Umbilical cord (tissue), 2 donors: Measurements from ENCODE around the gene SNAP29. TPM values are rescaled to one million over a fixed set of nuclear protein-coding genes. Genes with fewer than 3 reads are reported as not detected.
A peak's percentile ranks its signal among the peaks of the same experiment; 100 is the strongest.
"Not testable (repeated sequence)": the region's sequence is repeated elsewhere in the genome, so short reads cannot be mapped to it uniquely, and the experiment has no call there.

Experiments used
- DNase-seq: peaks from one replicate; pipeline ENCODE4 v3.0.0-alpha.2; 2015; ENCODE audit warnings: low spot score
- total RNA-seq: library from RNA; depleted of rRNA; stranded (reverse); fragments of >200 nt; gene quantifications from one replicate; pipeline ENCODE4 v1.2.3, GENCODE V29; 2014; ENCODE audit warnings: low replicate concordance; ENCODE audit not compliant: insufficient read depth

The SNAP29 gene
- total RNA-seq, 1 donor from 2014 or later, result 5.1 TPM

DNA sequence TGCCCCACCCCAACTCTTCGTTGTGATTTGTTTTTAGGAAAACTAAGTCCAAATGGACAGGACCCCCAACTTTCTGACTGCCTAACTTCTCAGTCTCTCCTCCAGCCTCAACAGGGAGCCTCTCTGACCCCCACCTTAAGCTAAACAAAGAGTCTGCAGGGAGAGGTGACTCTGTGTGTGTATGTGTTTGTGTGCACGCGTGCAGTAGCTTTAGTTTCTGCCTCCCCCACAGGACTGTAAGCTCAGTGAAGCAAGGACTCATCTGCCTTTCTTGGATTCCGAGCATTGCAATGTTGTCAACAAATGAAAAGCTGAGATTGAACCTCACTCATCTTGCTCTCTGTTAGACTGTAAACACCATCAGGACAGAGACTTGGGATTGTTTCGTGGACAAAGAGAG is 7.9 kb downstream of the SNAP29 start:
- no peak for DNase-seq

DNA sequence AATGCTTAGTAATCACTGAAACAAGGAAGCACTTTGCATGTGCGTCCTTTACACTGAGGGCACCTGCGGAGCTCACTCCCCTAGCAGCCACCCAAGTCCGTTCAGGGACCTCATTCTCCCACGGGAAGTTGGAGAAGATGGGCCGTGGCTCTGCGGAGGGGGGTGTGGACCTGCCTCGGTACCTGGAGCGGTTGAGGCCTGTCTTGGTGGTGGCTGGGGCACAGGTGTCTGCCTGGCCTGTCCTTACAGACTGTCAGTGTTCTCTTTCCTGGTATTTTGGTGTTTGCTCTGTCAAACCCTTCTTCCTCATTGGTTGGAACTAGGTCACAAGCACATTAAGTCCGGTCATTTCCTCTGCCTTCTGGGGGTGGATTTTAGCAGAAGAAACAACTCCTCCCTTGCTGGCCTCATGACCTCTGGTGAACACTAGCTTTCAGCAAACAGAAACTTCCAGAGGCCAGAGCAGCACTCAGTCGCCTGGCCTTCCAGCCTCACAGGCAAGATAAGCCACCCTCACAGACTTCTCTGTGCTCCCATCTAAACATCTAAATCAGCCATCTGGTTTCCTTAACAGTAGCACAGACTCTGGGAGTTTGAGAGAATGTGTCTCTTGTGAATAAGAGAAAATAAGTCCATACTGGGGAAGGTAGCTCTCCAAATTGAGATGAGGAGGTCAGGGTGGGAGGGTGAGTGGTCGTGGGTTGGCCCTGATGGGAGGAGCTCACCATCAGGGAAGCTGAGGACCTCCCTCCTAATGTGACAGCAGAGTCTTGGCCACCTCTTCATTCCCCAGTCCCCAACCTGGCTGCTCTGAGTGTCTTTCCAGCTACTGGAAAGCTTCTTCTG is 8.6 kb downstream of the SNAP29 start:
- peak; percentile 83 for DNase-seq

DNA sequence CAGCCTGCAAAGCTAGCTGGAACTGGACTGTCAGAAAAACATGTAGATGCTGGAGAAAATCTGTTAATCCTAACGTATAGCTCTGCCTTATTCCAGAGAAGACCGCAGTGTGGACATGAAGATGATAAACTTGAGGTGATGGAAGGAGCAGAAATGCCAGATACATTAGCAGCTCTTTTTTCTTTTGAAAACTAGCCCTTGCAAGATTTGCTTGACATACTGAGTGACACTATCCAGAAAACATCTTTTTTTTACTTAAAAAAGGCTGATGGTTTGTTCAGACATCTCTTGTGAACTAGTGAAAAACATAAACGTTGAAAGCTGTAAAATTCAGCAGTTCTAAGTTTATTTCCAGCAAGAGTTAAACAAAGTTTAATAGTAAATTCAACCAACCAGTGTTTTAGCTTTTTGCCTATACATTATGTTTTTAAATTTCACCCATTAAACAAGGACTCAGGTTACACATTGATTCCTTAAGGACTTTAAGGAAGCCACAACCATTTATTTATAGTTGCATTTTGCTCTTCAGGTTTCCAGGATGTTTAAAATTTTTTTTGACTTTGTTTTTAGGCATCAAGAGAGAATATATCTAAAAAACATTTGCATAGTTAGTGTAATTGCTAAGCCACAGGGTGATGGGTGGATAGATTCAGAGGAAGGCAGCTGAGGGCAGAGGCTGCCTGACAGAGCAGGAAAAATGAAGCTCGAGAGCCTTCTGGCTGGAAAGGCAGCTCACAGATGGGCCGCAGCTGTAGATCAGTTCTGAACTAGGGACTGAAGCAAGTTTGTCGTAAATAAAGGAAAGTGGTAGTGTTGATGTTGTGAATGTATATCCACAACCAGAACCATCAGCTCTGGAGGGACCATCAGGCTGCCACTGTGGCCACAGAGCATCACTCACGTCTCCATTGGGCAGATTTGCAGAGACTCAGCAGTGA is 9.5 kb downstream of the SNAP29 start:
- DNase-seq, result peak; percentile 94

DNA sequence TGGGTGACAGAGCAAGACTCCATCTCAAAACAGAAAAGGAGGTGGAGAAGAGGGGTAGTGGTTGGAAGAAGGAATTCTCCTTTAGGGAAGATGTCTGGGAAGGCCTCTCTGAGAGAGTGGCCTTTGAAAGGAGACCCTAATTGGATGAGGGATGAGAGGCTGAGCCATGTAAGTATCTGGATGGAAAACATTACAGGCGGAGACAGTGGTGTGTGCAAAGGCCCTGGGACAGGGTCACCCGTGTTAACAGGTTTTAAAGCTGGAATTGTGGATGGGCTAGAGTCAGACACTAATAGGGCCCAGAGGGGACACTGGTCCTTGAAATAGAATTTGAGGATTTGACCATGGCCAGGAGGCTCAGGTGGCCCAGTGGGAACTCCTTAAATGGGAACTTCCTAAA is 10.4 kb downstream of the SNAP29 start:
- DNase-seq, result no peak

DNA sequence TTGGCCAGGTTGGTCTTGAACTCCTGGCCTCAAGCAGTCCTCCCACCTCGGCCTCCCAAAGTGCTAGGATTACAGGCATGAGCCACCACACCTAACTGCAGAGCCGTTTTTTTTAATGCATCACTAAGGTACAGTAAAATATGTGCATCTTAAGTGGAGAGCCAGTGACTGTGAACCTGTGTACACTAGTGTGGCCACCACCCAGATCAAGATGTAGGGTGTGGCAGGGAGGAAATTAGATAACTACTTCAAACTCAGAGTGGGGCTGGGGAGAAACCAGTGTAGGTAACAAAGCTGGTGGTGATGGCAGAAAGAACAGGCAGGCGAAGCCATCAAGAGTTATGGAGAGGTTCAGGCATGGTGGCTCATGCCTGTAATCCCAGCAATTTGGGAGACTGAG is 14.4 kb downstream of the SNAP29 start:
- DNase-seq, result no peak

DNA sequence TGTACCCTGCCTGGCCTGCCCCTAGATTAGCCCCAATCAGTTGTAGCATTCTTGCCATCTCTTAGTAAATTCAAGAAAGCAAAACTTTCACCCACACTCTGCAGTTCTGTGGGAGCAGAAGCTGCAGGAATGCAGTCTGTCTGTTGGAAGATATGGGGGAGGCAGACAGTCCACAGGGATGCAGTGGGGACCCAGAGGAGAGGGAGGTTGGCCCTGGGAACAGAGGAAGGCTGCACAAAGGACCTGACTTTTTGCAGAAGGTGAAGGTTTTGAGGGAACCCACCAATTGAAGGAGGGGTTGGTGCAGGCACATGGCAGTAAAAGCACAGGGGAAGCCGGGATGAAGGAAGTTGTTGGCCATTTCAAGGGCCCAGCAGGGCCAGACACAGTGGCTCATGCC is 16.5 kb downstream of the SNAP29 start:
- no peak for DNase-seq

DNA sequence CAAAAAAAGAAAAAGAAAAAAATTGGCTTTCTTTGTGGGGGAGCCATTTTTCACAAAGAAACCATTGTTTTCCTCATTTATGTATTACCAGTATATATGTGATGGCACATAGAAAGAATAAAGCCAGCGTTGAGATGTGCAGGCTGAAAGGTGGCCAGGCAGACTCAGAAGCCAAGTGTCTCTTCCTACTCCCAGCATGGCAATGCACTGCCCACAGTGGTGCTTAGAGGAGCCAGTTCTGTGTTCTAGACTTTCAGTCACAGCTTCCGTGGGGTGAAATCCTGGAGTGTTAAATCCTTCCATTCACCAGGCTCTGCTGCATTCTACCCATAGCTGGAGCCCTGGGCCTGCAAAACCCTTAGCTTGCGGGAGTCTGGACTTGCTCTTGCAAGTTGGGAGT is 18.9 kb downstream of the SNAP29 start:
- no peak for DNase-seq

DNA sequence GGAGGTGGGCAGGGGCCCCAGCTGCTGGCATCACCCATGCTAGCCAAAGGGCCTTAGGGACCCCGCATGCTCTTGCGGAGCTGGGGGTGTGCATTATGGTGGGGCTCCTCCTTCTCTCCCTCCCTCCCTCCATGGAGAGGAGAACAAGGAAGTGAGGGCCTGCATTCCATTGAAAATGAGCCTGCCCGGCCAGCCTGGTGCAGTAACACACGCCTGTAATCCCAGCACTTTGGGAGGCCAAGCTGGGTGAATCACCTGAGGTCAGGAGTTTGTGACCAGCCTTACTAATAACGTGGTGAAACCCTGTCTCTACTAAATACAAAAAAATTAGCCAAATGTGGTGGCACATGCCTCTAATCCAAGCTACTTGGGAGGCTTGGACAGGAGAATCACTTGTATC is 22.4 kb downstream of the SNAP29 start:
- no peak for DNase-seq

DNA sequence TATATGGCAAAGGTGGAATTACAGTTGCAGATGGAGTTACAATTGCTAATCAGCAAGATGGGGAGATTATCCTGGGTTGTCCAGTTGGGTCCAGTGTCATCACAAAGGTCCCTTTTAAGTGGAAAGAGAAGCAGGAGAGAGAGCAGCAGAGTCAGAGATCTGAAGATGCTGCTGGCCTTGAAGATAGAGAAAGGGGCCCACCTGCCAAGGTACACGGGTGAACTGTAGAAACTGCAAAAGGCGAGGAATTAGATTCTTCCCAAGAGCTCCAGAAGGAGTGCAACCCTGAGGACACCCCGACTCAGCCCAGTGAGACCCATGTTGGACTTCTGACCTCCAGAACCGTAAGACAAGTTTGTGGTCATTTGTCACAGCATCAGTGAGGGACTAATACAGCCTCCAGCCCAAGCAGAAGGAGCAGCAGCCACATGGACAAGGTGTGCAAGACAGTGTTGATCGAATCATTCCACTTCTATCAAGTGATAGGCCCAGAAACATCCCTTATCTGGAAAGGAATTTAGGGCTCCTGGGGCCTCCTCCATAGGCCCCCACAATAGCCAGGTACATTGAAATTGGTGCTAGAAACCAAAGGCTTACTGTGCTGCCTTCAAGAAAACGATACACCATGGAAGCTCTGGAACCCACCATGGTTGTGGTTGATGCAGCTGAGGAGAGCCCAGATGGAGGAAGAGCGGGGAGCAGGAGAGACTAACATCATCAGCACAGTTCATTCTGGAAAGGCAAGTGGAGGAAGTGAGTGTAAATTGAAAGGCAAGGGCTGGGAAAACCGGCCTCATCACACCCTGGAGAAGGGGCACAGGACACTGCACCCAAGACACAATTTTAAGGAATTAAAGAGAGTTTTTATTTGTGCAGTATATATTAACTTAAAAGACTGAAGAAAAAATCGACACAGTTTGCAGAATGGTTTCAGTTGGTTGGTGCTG is 23.3 kb downstream of the SNAP29 start:
- no peak for DNase-seq

DNA sequence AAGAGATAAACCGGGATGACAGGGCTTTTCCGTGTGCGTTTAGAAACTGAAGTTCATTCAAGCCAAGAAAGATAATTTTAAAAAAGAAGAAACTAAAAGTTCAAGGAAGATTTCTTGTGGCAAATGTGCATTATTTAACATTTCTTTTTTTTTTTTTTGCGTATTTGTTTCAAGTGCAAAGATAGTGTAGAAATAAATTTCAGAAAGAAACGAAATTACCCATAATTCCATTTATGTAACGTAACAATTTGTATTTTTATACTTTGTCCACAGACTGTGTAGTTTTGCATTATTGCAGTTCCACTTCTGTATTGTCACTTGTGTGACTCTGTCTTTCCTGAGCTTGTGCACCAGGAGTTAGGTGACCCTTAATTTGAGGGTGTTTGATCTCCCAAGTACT is 24.0 kb downstream of the SNAP29 start:
- no peak for DNase-seq

DNA sequence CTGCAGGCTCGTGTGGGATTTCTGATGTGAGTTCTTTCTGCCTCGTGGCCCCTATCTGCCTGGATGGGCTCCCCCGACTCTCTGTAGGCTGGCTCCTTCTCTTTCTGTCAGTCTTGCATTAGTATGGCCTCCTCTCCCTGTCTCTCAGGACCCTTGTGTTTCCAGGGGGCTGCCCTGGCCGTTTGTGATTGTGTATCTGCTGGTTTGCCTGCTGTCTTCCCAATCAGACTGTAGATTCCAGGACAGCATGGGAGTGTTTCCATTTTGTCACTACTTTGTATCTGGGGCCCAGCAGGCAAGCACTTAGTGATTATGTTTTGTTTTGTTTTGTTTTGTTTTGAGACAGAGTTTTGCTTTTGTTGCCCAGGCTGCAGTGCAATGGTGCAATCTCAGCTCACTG is 25.6 kb downstream of the SNAP29 start:
- no peak for DNase-seq

DNA sequence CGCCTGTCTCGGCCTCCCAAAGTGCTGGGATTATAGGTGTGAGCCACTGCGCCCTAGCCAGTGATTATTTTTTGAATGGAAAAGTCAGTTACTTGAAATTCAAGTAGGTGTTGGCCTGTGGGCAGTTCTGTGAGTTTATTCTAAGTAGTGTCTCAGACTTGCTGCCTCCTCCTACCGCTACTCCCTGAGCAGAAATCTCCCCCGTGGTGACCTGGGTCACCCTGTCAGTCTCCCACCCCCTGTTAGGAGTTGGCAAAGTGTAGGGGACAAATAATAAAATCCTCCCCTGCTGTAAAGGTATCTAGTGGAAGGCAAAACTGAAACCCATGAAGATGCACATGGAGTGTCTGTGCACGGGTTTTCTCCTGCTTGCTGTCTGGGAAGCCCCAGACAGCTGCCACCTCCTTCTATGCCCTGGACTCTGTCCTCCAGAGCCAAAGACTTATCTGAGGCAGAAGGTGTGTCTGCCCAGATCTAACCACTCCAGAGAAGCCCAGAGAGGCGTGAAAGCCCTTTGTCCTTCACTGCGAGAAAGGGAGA is 26.3 kb downstream of the SNAP29 start:
- DNase-seq, result no peak

DNA sequence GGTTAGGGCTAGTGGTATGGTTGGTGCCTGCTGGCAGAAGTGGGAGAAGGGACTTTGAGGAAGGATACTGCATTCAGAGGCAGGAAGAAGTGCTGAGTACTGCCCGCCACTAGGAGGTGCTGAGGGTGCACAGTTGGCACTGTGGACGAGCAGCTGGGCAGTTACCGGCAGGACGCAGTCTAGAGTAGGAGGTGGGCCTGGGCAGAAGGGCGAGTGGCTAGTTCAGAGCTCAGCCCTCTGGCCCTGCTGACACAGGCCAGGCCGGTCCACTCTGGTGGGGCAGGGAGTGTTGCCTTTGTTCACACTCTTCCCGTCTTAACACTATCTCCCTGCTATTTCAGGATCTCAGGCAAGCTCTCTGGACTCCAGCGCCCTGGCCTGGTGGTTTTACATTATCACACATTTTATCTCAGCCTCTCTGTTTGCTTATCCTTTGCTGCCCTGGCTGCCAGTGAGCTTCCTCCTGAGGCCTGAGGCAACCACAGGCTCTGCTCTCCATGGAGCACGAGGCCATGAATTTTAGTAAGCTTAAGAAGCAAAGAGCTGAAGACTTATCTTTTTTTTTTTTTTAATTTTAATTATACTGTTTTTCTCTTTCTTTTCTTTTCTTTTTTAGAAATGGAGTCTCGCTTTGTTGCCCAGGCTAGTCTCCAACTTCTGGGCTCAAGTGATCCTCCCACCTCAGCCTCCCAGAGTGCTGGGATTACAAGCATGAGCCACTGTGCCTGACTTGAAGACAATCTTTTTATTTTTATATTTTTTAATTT is 26.9 kb downstream of the SNAP29 start:
- DNase-seq, result peak; percentile 77

DNA sequence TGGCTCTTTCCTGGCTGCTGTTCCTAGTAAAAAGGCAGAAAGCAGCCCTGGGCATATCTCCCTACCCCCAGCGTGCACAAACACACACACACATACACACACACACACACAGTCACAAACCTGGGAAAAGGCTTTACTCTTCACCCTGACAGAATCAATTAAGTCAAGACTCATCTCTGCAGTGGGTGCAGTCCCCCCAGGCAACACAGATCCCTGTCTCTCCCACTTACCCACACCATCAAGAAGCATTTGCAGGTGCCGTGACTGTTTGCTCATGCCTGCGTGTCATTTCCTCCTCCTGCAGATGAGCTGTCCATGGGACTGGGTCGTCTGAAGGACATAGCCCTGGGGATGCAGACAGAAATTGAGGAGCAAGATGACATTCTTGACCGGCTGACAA is 28.6 kb downstream of the SNAP29 start:
- no peak for DNase-seq

DNA sequence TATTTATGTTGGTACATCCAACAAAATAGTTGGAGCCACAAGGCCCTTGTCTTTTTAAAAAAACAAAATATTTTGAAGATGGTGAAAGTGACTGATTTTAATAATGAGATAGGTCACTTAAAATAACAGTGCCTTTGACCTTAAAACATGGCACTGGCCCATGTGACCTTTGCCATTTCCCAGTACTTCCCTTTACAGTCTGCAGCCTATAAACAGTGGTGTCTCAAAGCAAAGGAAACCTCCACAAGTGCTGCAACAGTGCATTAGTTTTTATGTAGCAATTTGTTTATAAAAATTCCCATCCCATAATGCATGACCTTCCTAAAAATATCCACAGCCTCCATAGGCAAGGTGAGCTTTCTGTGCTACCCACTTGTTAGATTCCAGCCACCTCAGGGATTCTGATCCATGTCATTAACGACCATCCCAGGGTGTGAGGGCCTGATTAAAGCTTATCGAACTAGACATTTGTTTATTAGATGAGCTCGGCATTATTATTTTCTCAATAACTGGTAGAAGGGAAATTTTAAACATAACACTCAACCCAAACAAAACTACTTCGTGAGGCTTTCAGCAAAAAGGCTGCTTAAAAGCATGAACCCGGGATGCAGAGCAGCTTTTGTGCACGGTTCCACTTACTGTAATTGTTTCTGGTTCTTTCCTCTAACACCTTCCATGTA is 30.4 kb downstream of the SNAP29 start:
- DNase-seq, result no peak

DNA sequence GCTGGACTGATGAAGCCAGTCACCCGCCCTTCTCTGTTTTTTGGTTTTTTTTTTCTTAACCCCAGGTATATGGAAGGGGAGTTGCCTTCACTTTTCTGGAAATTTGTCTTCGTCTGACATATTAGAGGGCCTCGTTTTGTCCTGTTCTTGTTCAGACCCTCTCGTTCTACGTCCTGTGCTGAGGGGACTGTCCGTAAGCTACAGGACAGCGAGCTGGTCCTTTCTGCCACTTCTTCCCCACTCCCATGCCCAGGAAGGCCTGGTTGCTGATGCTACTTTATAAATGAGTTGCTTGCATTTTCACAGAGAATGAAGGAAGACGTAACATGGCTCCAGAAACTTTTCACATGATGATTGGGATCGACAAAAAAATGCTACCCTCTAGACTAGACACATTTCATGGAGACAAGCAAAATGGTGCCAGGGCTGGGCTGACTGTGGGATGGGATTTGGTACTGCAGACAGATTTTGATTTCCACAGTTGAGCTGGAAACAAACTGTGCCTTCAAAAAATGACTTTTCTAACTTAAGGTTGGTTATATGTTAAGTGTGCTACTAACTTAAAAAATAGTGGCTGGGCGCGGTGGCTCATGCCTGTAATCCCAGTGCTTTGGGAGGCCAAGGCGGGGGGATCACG is 31.2 kb downstream of the SNAP29 start:
- DNase-seq, result no peak

DNA sequence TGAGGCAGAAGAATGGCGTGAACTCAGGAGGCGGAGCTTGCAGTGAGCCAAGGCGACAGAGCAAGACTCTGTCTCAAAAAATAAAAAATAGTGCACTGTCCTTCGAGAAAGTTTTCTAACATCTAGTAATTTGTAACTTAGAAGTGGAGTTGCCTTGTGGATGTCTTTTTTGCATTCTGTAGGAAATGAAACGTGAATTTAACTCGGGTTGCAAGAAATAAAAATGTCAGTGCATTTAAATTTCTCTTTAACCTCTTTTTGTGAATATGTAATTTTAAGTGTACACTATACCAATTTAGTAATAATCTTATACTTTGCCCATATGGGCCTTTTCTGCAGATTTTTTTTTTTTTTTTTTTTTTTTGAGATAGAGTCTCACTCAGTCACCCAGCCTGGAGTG is 32.2 kb downstream of the SNAP29 start:
- DNase-seq, result no peak

DNA sequence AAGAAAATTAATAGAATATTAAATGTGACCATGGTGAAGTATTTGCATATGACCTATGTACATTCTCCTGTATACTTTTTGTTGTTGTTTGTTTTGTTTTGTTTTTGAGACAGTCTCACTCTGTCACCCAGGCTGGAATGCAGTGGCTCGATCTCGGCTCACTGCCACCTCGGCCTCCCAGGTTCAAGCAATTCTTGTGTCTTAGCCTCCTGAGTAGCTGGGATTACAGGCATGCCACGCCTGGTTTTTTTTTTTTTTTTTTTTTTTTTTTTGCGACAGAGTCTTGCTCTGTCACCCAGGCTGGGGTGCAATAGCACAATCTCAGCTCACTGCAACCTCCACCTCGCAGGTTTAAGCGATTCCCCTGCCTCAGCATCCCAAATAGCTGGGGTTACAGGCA is 38.9 kb downstream of the SNAP29 start:
- not testable (repeated sequence) for DNase-seq

DNA sequence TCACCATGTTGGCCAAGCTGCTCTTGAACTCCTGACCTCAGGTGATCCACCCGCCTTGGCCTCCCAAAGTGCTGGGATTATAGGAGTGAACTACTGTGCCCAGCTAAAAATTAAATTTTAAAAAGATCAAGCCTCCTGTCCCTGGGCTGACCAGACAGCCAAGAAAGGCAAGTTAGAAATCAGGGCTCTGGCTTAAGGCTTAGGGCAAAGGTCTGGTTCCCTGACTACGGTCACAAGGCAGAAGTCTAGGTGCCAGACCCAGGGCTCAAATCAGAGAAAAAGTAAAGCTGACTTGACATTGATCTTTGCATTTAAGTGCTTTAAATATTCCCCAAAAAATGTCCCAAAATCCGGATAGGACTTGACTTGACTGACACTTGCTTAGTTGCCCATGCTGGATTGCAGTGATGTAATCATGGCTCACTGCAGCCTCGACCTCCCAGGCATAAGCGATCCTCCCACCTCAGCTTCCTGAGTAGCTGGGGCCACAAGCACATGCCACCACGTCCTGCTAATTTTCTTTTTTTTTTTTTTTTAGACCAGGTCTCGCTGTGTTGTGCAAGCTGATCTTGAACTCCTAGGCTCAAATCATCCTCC is 41.1 kb downstream of the SNAP29 start:
- DNase-seq, result no peak
